GM21528 (cell line): Measurements from ENCODE around the gene KRTAP10-4.
"Not testable (repeated sequence)": the region's sequence is repeated elsewhere in the genome, so short reads cannot be mapped to it uniquely, and the experiment has no call there.

Experiments
- ATAC-seq: cut with Tn5 transposase; IDR thresholded peaks from one replicate; pipeline ENCODE4 v1.9.1; 2021; ENCODE audit warnings: mild to moderate bottlenecking, moderate library complexity; ENCODE audit not compliant: unreplicated experiment, low FRiP score

KRTAP10-4 gene

GRCh38 chr21:44555200-44555875, 18.2 kb upstream of the KRTAP10-4 start:
- no peak for ATAC-seq

GRCh38 chr21:44556879-44557278, 16.6 kb upstream of the KRTAP10-4 start:
- ATAC-seq = no peak

GRCh38 chr21:44557491-44558328, 15.8 kb upstream of the KRTAP10-4 start:
- ATAC-seq = no peak

GRCh38 chr21:44558329-44558675, 15.2 kb upstream of the KRTAP10-4 start:
- not testable (repeated sequence) for ATAC-seq

GRCh38 chr21:44558695-44559094, 14.8 kb upstream of the KRTAP10-4 start, which contains the start of gene KRTAP10-3:
TSS of gene KRTAP10-3 (minus strand) at chr21:44558795. CDS start at chr21:44558715, 80 bp downstream.
- no peak for ATAC-seq

GRCh38 chr21:44564099-44564498, 9.4 kb upstream of the KRTAP10-4 start:
- ATAC-seq = no peak

GRCh38 chr21:44564886-44565598, 8.5 kb upstream of the KRTAP10-4 start:
- ATAC-seq = no peak

GRCh38 chr21:44566403-44566802, 7.1 kb upstream of the KRTAP10-4 start:
- ATAC-seq = no peak

GRCh38 chr21:44567481-44568171, 5.9 kb upstream of the KRTAP10-4 start:
- no peak for ATAC-seq

- no peak for ATAC-seq
These were observed 5.3 kb upstream of the KRTAP10-4 start for GRCh38 chr21:44568261-44568660.

- no peak for ATAC-seq
These were observed 4.6 kb upstream of the KRTAP10-4 start for GRCh38 chr21:44568667-44569556.

- ATAC-seq = no peak
These were observed 3.5 kb upstream of the KRTAP10-4 start for GRCh38 chr21:44569861-44570517.

GRCh38 chr21:44571296-44571695, 2.2 kb upstream of the KRTAP10-4 start:
- no peak for ATAC-seq

GRCh38 chr21:44571844-44572782, 1.4 kb upstream of the KRTAP10-4 start:
- no peak for ATAC-seq

- no peak for ATAC-seq
These were observed 458 bp upstream of the KRTAP10-4 start for GRCh38 chr21:44572959-44573583.

- no peak for ATAC-seq
These were observed 1.2 kb downstream of the KRTAP10-4 start for GRCh38 chr21:44574457-44575306.
